ENCODE data around the gene CYP11A1. TPM values are rescaled to one million over a fixed set of nuclear protein-coding genes. Genes with fewer than 3 reads are reported as not detected.

The CYP11A1 gene
- total and polyA plus RNA-seq, 10 of the 15 experiments (the other 5 are each of a cell fraction or from before 2014, with no cell fraction given), result 0.11 to 1.2 (median 0.23) TPM; not detected in 5

GRCh38 chr15:74295800-74296199, 71.6 kb downstream of the CYP11A1 start:
- H3K4me2 ChIP-seq (ENCODE audit: control insufficient read depth, insufficient read depth), result no peak overlapping the region
- CTCF ChIA-PET, result interaction anchor here (0.9 to 1.0 kb wide), 2 partner anchors 12 to 96 kb away, joined by 3 read pairs; no protein-coding TSS in a partner anchor
- peaks cover 0 to 5% of the 10 kb centered on the region in 2 experiments; a peak in 1 of 4 replicates for H3K27me3 ChIP-seq (replicated peaks in 1 of 2; ENCODE audit: control insufficient read depth in 2 of 2, insufficient read depth in 2 of 2, low read length in 1 of 2)
- FAIRE-seq (no peak), DNase-seq (ENCODE audit: low read depth, low spot score) (no peak), ATAC-seq (no peak)
- no peak overlapping the region for H2AFZ ChIP-seq (ENCODE audit: control insufficient read depth, low read depth, low read length)
- RAD21 ChIA-PET (ENCODE audit: unreplicated experiment), result no interaction called here
- intact Hi-C loops (cut with micrococcal nuclease; ENCODE audit: unreplicated experiment), result no loop called here
- BruUV-seq (replicated peaks), result no TSS peak
- H3K79me2 ChIP-seq (ENCODE audit: control insufficient read depth, insufficient read depth, low read length), result no peaks in the 10 kb centered on the region
- H3K4me3 ChIP-seq, result no peak overlapping the region
- in situ Hi-C loops (cut with MboI), result no loop called here
- peaks cover 7% of the 10 kb centered on the region; the same call in 1 of the 2 replicates for H3K4me1 ChIP-seq (ENCODE audit: control insufficient read depth, insufficient read depth, low read length)
- SMC1A ChIA-PET (ENCODE audit: uncharacterized antibody, unreplicated experiment), result no interaction called here
- no peaks in the 10 kb centered on the region for H3K36me3 ChIP-seq (ENCODE audit: control insufficient read depth in 2 of 2, insufficient read depth in 2 of 2, low read length in 1 of 2)
- POLR2A ChIA-PET, result no interaction called here
- H3K9me3 ChIP-seq (replicated peaks; ENCODE audit: control insufficient read depth, insufficient read depth, low read length), result no peaks in the 10 kb centered on the region
- H3K9ac ChIP-seq (ENCODE audit: control insufficient read depth, insufficient read depth, low read length), result no peak overlapping the region
- WGBS (ENCODE audit: insufficient coverage, insufficient replicate concordance, low lambda C conversion rate, missing lambda C conversion rate), result 11% methylated on average over 6 of the region's 6 CpGs
- no peaks in the 10 kb centered on the region for H4K20me1 ChIP-seq (ENCODE audit: control insufficient read depth, insufficient read depth)
- H3K27ac ChIP-seq (ENCODE audit: control insufficient read depth, insufficient read depth), result no peak overlapping the region
- TF ChIP-seq RUNX3 (IDR thresholded peaks at IDR 0.05; ENCODE audit: low read length) (no peak), CEBPZ (IDR thresholded peaks at IDR 0.05; ENCODE audit: low read depth, low read length) (no peak), NR2C1 (IDR thresholded peaks at IDR 0.05) (no peak), NFYA (IDR thresholded peaks at IDR 0.05; ENCODE audit: borderline replicate concordance, low read depth, low read length) (no peak), RELB (IDR thresholded peaks at IDR 0.05; ENCODE audit: low read depth) (no peak), RAD21 (IDR thresholded peaks at IDR 0.05; ENCODE audit: insufficient read depth, low read depth, low read length) (0 out of 2 replicates have a peak, but pooled peaks have one; percentile 15), ZNF217 (IDR thresholded peaks at IDR 0.05) (no peak), SRF (IDR thresholded peaks at IDR 0.05; ENCODE audit: low read depth in 2 of 2, low read length in 2 of 2) (no peak), PBX3 (IDR thresholded peaks at IDR 0.05; ENCODE audit: insufficient replicate concordance, low read depth, low read length) (no peak), REST (IDR thresholded peaks at IDR 0.05; ENCODE audit: low read depth, low read length) (no peak), SMC3 (IDR thresholded peaks at IDR 0.05; ENCODE audit: borderline replicate concordance, low read length) (no peak), CTCF (IDR thresholded peaks at IDR 0.05 in 2 of 3, conservative IDR thresholded peaks at IDR 0.05 in 1 of 3; ENCODE audit: control insufficient read depth in 2 of 3, extremely low read depth in 1 of 3, insufficient read depth in 1 of 3, low read depth in 3 of 3, low read length in 3 of 3) (peak in 1 of 3 experiments; percentile 13; a peak in 1 of 6 replicates)
